ENCODE results near the gene ZNF446. TPM values are rescaled to one million over a fixed set of nuclear protein-coding genes. Genes with fewer than 3 reads are reported as not detected.
"Not testable (repeated sequence)": the region's sequence is repeated elsewhere in the genome, so short reads cannot be mapped to it uniquely, and the experiment has no call there.

ZNF446 gene
- polyA plus RNA-seq, 3 donors, result 2.0 to 6.2 (median 2.2) TPM

DNA sequence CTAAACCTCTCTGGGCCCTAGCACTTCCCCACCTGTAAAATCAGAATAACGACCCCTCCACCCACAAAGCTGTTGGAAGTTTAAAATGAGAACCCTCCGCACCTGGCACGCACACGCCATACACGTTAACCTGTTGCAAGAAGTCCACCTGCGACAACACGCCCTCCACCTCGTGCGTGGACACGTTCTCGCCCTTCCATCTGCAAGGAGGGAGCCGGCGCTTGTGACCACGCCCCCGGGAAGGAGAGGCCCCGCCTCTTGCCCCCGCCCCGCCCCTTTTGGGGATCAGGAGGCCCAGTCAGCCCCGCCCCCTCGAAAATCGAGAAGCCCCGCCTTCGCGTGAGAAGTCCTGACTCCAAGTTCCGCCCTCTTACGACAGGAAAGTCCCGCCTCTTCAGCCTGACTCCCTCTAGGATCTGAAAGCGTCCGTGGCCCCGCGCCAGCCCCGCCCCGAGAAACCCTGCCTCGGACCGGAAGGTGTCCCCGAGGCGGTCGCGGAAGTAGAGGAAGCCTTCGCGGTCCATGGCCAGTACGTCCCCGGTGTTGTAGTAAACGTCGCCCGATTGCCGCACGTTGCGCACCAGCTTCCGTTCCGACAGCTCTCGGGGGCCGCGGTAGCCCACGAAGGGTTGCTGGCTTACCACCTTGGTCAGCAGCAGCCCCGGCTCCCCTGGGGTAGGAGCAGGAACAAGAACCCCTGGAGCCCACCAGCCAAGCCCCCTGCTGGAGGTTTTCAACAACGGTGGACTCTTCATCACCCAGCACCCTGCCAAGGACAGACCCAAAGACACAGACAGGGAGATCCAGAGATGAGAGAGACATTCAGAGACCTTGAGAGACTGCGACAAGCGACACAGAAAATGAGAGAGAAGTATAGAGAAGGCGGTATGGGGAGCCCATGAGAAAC is 23.1 kb downstream of the ZNF446 start:
- Histone ChIP-seq H4K20me1 (ENCODE audit: insufficient read depth, low read length) (no peaks in the 10 kb centered on the region), H3K27ac (ENCODE audit: low read depth in 1 of 2, low read length in 2 of 2) (peak overlapping the region; percentile 82 to 83), H3K9me3 (replicated peaks in 1 of 2; ENCODE audit: control insufficient read depth in 1 of 2, insufficient read depth in 1 of 2, low read length in 2 of 2) (peaks cover 4 to 22% of the 10 kb centered on the region in 2 donors), H3K27me3 (ENCODE audit: control insufficient read depth in 2 of 2, insufficient read depth in 2 of 2, low read length in 2 of 2) (no peaks in the 10 kb centered on the region), H2AFZ (ENCODE audit: insufficient read depth, low read depth, low read length, poor library complexity, severe bottlenecking) (peak overlapping the region; percentile 98), H3K4me1 (ENCODE audit: control insufficient read depth in 1 of 2, insufficient read depth in 2 of 2, low read length in 2 of 2) (peaks cover 13 to 16% of the 10 kb centered on the region in 2 donors), H3K4me3 (replicated peaks in 1 of 3; ENCODE audit: low read depth in 2 of 3, low read length in 3 of 3) (peak overlapping the region; percentile 33 to 75 (median 57)), H3K79me2 (ENCODE audit: insufficient read depth, low read length) (no peaks in the 10 kb centered on the region), H3K9ac (ENCODE audit: insufficient read depth, low read length, poor library complexity, severe bottlenecking) (peak overlapping the region; percentile 67), H3K4me2 (replicated peaks; ENCODE audit: extremely low read depth, low read length, poor library complexity, severe bottlenecking) (peak overlapping the region; percentile 79), H3K36me3 (replicated peaks in 1 of 2; ENCODE audit: control insufficient read depth in 1 of 2, insufficient read depth in 2 of 2, low read length in 2 of 2) (no peaks in the 10 kb centered on the region)
- peak overlapping the region; percentile 88 to 94 (median 92) for H3K27ac Mint-ChIP-seq
- peaks cover 14 to 28% (median 20%) of the 10 kb centered on the region in 7 donors for H3K9me3 Mint-ChIP-seq
- WGBS (ENCODE audit: insufficient coverage), result 2% methylated on average over 47 of the region's 60 CpGs
- peak; percentile 18 for TF ChIP-seq CTCF (IDR thresholded peaks at IDR 0.05)
- DNase-seq, result peak; percentile 98 to 99 (median 98)
- H3K4me3 Mint-ChIP-seq, result peak overlapping the region; percentile 82 to 90
- H3K27me3 Mint-ChIP-seq (ENCODE audit: low read depth in 3 of 3), result peaks cover 4 to 12% (median 7%) of the 10 kb centered on the region in 3 donors
- H3K36me3 Mint-ChIP-seq, result peaks cover 0 to 6% of the 10 kb centered on the region in 2 donors
- intact Hi-C loops (cut with micrococcal nuclease), result loop anchor here in 1 of 2 donors (1.0 kb wide), 1 partner anchor 32 kb away; the partner anchor contains the start of gene ZNF324
- peaks cover 14% of the 10 kb centered on the region for H3K4me1 Mint-ChIP-seq

DNA sequence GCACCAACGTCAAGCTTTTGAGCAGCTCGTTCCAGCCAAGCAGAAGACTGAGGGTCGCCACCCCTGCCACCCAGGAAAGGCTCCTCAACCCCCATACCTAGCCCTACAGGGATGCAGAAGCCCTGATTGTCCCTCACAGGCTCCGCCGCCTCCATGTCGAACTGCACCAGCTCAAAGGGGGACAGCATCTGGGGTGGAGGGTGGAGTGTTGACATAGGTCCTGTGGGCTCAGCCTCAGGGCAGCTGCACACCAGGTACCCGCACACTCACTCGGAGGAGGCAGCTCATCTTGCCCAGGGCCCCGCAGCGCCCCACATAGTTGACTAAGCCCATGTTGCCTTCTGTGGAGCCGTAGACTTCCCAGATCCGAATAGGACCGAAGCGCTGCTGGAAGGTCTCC is 24.1 kb downstream of the ZNF446 start:
- Histone ChIP-seq H3K4me2 (replicated peaks; ENCODE audit: extremely low read depth, low read length, poor library complexity, severe bottlenecking) (no peak overlapping the region), H4K20me1 (ENCODE audit: insufficient read depth, low read length) (no peaks in the 10 kb centered on the region), H2AFZ (ENCODE audit: insufficient read depth, low read depth, low read length, poor library complexity, severe bottlenecking) (no peak overlapping the region), H3K79me2 (ENCODE audit: insufficient read depth, low read length) (no peaks in the 10 kb centered on the region), H3K9me3 (replicated peaks in 1 of 2; ENCODE audit: control insufficient read depth in 1 of 2, insufficient read depth in 1 of 2, low read length in 2 of 2) (peaks cover 4 to 22% of the 10 kb centered on the region in 2 donors), H3K4me3 (replicated peaks in 1 of 3; ENCODE audit: low read depth in 2 of 3, low read length in 3 of 3) (no peak overlapping the region), H3K9ac (ENCODE audit: insufficient read depth, low read length, poor library complexity, severe bottlenecking) (no peak overlapping the region), H3K27me3 (ENCODE audit: control insufficient read depth in 2 of 2, insufficient read depth in 2 of 2, low read length in 2 of 2) (no peaks in the 10 kb centered on the region), H3K27ac (ENCODE audit: low read depth in 1 of 2, low read length in 2 of 2) (no peak overlapping the region), H3K36me3 (replicated peaks in 1 of 2; ENCODE audit: control insufficient read depth in 1 of 2, insufficient read depth in 2 of 2, low read length in 2 of 2) (no peaks in the 10 kb centered on the region), H3K4me1 (ENCODE audit: control insufficient read depth in 1 of 2, insufficient read depth in 2 of 2, low read length in 2 of 2) (peaks cover 13 to 16% of the 10 kb centered on the region in 2 donors)
- no peak for DNase-seq
- Mint-ChIP-seq H3K27me3 (ENCODE audit: low read depth in 3 of 3) (peaks cover 4 to 12% (median 7%) of the 10 kb centered on the region in 3 donors), H3K27ac (no peak overlapping the region), H3K4me1 (peaks cover 14% of the 10 kb centered on the region), H3K36me3 (peaks cover 0 to 6% of the 10 kb centered on the region in 2 donors), H3K4me3 (peak overlapping the region in 1 of 2 donors; percentile 24), H3K9me3 (peaks cover 17 to 28% (median 21%) of the 10 kb centered on the region in 7 donors)
- intact Hi-C loops (cut with micrococcal nuclease), result loop anchor here in 1 of 2 donors (2.0 kb wide), 1 partner anchor 19 kb away; the partner anchor contains the start of gene ZBTB45
- no peak for TF ChIP-seq CTCF (IDR thresholded peaks at IDR 0.05)
- 95% methylated on average over 10 of the region's 14 CpGs for WGBS (ENCODE audit: insufficient coverage)

DNA sequence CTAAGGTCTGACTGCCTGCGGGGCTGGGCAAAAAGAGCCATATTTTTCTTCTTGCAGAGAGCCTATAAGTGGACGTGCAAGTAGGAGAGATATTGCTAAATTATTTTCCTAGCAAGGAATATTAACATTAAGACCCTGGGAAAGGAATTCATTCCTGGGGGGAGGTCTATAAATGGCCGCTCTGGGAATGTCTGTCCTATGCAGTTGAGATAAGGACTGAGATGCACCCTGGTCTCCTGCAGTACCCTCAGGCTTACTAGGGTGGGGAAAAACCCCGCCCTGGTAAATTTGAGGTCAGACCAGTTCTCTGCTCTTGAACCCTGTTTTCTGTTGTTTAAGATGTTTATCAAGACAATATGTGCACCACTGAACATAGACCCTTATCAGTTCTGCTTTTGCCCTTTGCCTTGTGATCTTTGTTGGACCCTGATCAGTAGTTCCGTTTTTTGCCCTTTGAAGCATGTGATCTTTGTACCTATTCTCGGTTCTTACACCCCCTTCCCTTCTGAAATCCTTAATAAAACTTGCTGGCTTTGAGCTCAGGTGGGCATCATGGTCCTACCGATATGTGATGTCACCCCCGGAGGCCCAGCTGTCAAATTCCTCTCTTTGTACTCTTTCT is 31.6 kb downstream of the ZNF446 start:
- H3K27ac Mint-ChIP-seq; H3K4me1 ChIP-seq (ENCODE audit: control insufficient read depth in 1 of 2, insufficient read depth in 2 of 2, low read length in 2 of 2); H3K4me3 ChIP-seq (replicated peaks in 1 of 3; ENCODE audit: low read depth in 2 of 3, low read length in 3 of 3); H3K4me2 ChIP-seq (replicated peaks; ENCODE audit: extremely low read depth, low read length, poor library complexity, severe bottlenecking); H2AFZ ChIP-seq (ENCODE audit: insufficient read depth, low read depth, low read length, poor library complexity, severe bottlenecking); H3K4me3 Mint-ChIP-seq; intact Hi-C loops (cut with micrococcal nuclease); H3K27me3 Mint-ChIP-seq (ENCODE audit: low read depth in 3 of 3); H3K4me1 Mint-ChIP-seq; H3K27ac ChIP-seq (ENCODE audit: low read depth in 1 of 2, low read length in 2 of 2); H3K79me2 ChIP-seq (ENCODE audit: insufficient read depth, low read length); DNase-seq; H3K36me3 ChIP-seq (replicated peaks in 1 of 2; ENCODE audit: control insufficient read depth in 1 of 2, insufficient read depth in 2 of 2, low read length in 2 of 2); H3K27me3 ChIP-seq (ENCODE audit: control insufficient read depth in 2 of 2, insufficient read depth in 2 of 2, low read length in 2 of 2); H3K36me3 Mint-ChIP-seq; H4K20me1 ChIP-seq (ENCODE audit: insufficient read depth, low read length); H3K9ac ChIP-seq (ENCODE audit: insufficient read depth, low read length, poor library complexity, severe bottlenecking): not testable (repeated sequence)
- peaks cover 16 to 26% of the 10 kb centered on the region in 2 donors for H3K9me3 ChIP-seq (replicated peaks in 1 of 2; ENCODE audit: control insufficient read depth in 1 of 2, insufficient read depth in 1 of 2, low read length in 2 of 2)
- WGBS (ENCODE audit: insufficient coverage), result 86% methylated on average over 7 of the region's 8 CpGs
- peaks cover 9 to 35% (median 29%) of the 10 kb centered on the region in 7 donors for H3K9me3 Mint-ChIP-seq

Measured in CD14-positive monocyte (primary cell).